GM21381 (cell line): ENCODE measurements around the gene LRRC8C.
"Not testable (repeated sequence)": the region's sequence is repeated elsewhere in the genome, so short reads cannot be mapped to it uniquely, and the experiment has no call there.

ENCODE experiments used
- ATAC-seq: cut with Tn5 transposase; IDR thresholded peaks from one replicate; pipeline ENCODE4 v1.9.1; 2021; ENCODE audit warnings: mild to moderate bottlenecking, moderate library complexity; ENCODE audit not compliant: unreplicated experiment

The LRRC8C gene

GRCh38 chr1:89632657-89633247, at the start of gene LRRC8C:
Gene LRRC8C (plus strand): TSS chr1:89633120. CDS start chr1:89686474, 53,354 bp downstream.
- ATAC-seq = peak; percentile 85

- no peak for ATAC-seq
Measured at GRCh38 chr1:89584211-89584610, 48.7 kb upstream of the LRRC8C start.

- no peak for ATAC-seq
Measured at GRCh38 chr1:89584781-89585180, 48.1 kb upstream of the LRRC8C start.

GRCh38 chr1:89587729-89588161, 45.2 kb upstream of the LRRC8C start:
- no peak for ATAC-seq

- ATAC-seq = no peak
Measured at GRCh38 chr1:89588480-89588879, 44.4 kb upstream of the LRRC8C start.

GRCh38 chr1:89589515-89589914, 43.4 kb upstream of the LRRC8C start:
- no peak for ATAC-seq

GRCh38 chr1:89590341-89591080, 42.4 kb upstream of the LRRC8C start:
- ATAC-seq = no peak

- not testable (repeated sequence) for ATAC-seq
Measured at GRCh38 chr1:89592861-89593302, 40.0 kb upstream of the LRRC8C start.

GRCh38 chr1:89594096-89594740, 38.7 kb upstream of the LRRC8C start:
- no peak for ATAC-seq

GRCh38 chr1:89596698-89597097, 36.2 kb upstream of the LRRC8C start:
- ATAC-seq = no peak

- ATAC-seq = no peak
Measured at GRCh38 chr1:89598450-89599331, 34.2 kb upstream of the LRRC8C start.

GRCh38 chr1:89599332-89599630, 33.6 kb upstream of the LRRC8C start:
- ATAC-seq = no peak

- ATAC-seq = no peak
Measured at GRCh38 chr1:89600451-89601224, 32.3 kb upstream of the LRRC8C start.

GRCh38 chr1:89602871-89603404, 30.0 kb upstream of the LRRC8C start:
- ATAC-seq = no peak

- ATAC-seq = no peak
Measured at GRCh38 chr1:89603651-89604413, 29.1 kb upstream of the LRRC8C start.

GRCh38 chr1:89604414-89604735, 28.5 kb upstream of the LRRC8C start:
- no peak for ATAC-seq

GRCh38 chr1:89605692-89606091, 27.2 kb upstream of the LRRC8C start:
- ATAC-seq = no peak

GRCh38 chr1:89606227-89606980, 26.5 kb upstream of the LRRC8C start:
- ATAC-seq = no peak

- no peak for ATAC-seq
Measured at GRCh38 chr1:89607156-89607555, 25.8 kb upstream of the LRRC8C start.
